Liver (tissue), 9 donors: ENCODE measurements around the gene MVB12A. TPM values are rescaled to one million over a fixed set of nuclear protein-coding genes. Genes with fewer than 3 reads are reported as not detected.

Source experiments
- DNase-seq: peaks from one replicate; pipeline ENCODE4 v3.0.0-alpha.2; 2017; ENCODE audit warnings: low spot score
- H3K27ac ChIP-seq, 2 donors: one replicate each; pipeline ENCODE4 v1.7.0; 2013; ENCODE audit warnings: inconsistent platforms in 2 of 2, low read length in 2 of 2, control low read depth in 1 of 2, low read depth in 1 of 2, mild to moderate bottlenecking in 1 of 2
- H3K27me3 ChIP-seq, 4 donors: one replicate each; pipeline versions ENCODE4 v1.6.1 to v1.7.0; 2013; ENCODE audit warnings: low read length in 3 of 4, inconsistent platforms in 1 of 4, mild to moderate bottlenecking in 1 of 4, moderate library complexity in 1 of 4; ENCODE audit not compliant: control insufficient read depth in 4 of 4, insufficient read depth in 4 of 4
- H3K36me3 ChIP-seq, 4 donors: one replicate each; pipeline versions ENCODE4 v1.6.1 to v1.7.0; 2013; ENCODE audit warnings: low read length in 3 of 4, mild to moderate bottlenecking in 3 of 4, low read depth in 1 of 4, moderate library complexity in 1 of 4; ENCODE audit not compliant: control insufficient read depth in 4 of 4, insufficient read depth in 3 of 4
- H3K4me1 ChIP-seq, 4 donors: one replicate each; pipeline versions ENCODE4 v1.6.1 to v1.7.0; 2013; ENCODE audit warnings: low read length in 3 of 4, mild to moderate bottlenecking in 3 of 4, moderate library complexity in 1 of 4; ENCODE audit not compliant: control insufficient read depth in 4 of 4, insufficient read depth in 4 of 4
- H3K4me3 ChIP-seq, 3 donors: one replicate each; pipeline versions ENCODE4 v1.6.1 to v1.7.0; 2013; ENCODE audit warnings: low read length in 3 of 3, control low read depth in 1 of 3, low read depth in 1 of 3, mild to moderate bottlenecking in 1 of 3
- H3K9ac ChIP-seq, 2 donors: one replicate each; pipeline ENCODE4 v1.7.0; 2013; ENCODE audit warnings: low read length in 2 of 2, mild to moderate bottlenecking in 2 of 2, moderate library complexity in 2 of 2, control low read depth in 1 of 2, low read depth in 1 of 2
- H3K9me3 ChIP-seq, 4 donors: one replicate each; pipeline versions ENCODE4 v1.6.1 to v1.7.0; 2013; ENCODE audit warnings: low read length in 3 of 4; ENCODE audit not compliant: control insufficient read depth in 4 of 4
- EGR1 ChIP-seq, 2 donors: IDR thresholded peaks; 2 replicates each; pipeline ENCODE4 v1.6.1; 2016 to 2018; ENCODE audit warnings: antibody characterized with exemption in 2 of 2, low read depth in 2 of 2
- FOXA1 ChIP-seq: IDR thresholded peaks from 2 replicates; pipeline ENCODE4 v1.6.1; 2016; ENCODE audit warnings: antibody characterized with exemption
- FOXA2 ChIP-seq: IDR thresholded peaks from 2 replicates; pipeline ENCODE4 v1.6.1; 2016; ENCODE audit warnings: antibody characterized with exemption
- GABPA ChIP-seq, 2 donors: IDR thresholded peaks in 1 of 2; conservative IDR thresholded peaks in 1 of 2; 2 replicates each; pipeline ENCODE4 v1.6.1; 2016; ENCODE audit warnings: antibody characterized with exemption in 2 of 2, mild to moderate bottlenecking in 1 of 2, moderate library complexity in 1 of 2
- HNF4A ChIP-seq, 2 donors: conservative IDR thresholded peaks; 2 replicates each; pipeline ENCODE4 v1.6.1; 2016; ENCODE audit warnings: antibody characterized with exemption in 2 of 2, mild to moderate bottlenecking in 2 of 2
- HNF4G ChIP-seq: IDR thresholded peaks from 2 replicates; pipeline ENCODE4 v1.6.1; 2016; ENCODE audit warnings: antibody characterized with exemption
- JUND ChIP-seq, 2 donors: IDR thresholded peaks; 2 replicates each; pipeline ENCODE4 v1.6.1; 2016; ENCODE audit warnings: antibody characterized with exemption in 2 of 2
- NR2F2 ChIP-seq: IDR thresholded peaks from 2 replicates; pipeline ENCODE4 v1.6.1; 2016; ENCODE audit warnings: antibody characterized with exemption
- RAD21 ChIP-seq, 2 donors: IDR thresholded peaks; 2 replicates each; pipeline ENCODE4 v1.6.1; 2016; ENCODE audit warnings: antibody characterized with exemption in 2 of 2, mild to moderate bottlenecking in 2 of 2
- RXRA ChIP-seq, 2 donors: IDR thresholded peaks; 2 replicates each; pipeline ENCODE4 v1.6.1; 2017 to 2018; ENCODE audit warnings: antibody characterized with exemption in 2 of 2, mild to moderate bottlenecking in 1 of 2
- SP1 ChIP-seq: IDR thresholded peaks from 2 replicates; pipeline ENCODE4 v1.6.1; 2018; ENCODE audit warnings: antibody characterized with exemption, mild to moderate bottlenecking
- TAF1 ChIP-seq: conservative IDR thresholded peaks from 2 replicates; pipeline ENCODE4 v1.6.1; 2016; ENCODE audit warnings: antibody characterized with exemption, mild to moderate bottlenecking
- YY1 ChIP-seq: IDR thresholded peaks from 2 replicates; pipeline ENCODE4 v1.6.1; 2016; ENCODE audit warnings: antibody characterized with exemption, mild to moderate bottlenecking
- WGBS: extraction: QIAGEN DNeasy Blood & Tissue Kit; methylation state at CpG from one replicate; pipeline ENCODE4 v1.1.7; 2013; 5-methylcytosine and 5-hydroxymethylcytosine counted together
- polyA plus RNA-seq, 2 donors: library from polyadenylated mRNA; stranded (reverse) in 1 of 2; unstranded in 1 of 2; fragments of 200-250 nt in 1 of 2; fragments of >200 nt in 1 of 2; fragmentation: Nextera tagmentation in 1 of 2; extraction: Ambion mirVana in 1 of 2; gene quantifications; one replicate each; pipeline versions ENCODE4 v1.2.1 to v1.2.3, GENCODE V29; 2013 to 2015
- total RNA-seq, 2 donors: library from RNA; depleted of rRNA; stranded (reverse); fragments of >200 nt; gene quantifications; one replicate each; pipeline ENCODE4 v1.2.3, GENCODE V29; 2014
- TF ChIP-seq, protein P1 (sequence below): IDR thresholded peaks from 2 replicates; pipeline ENCODE4 v1.6.1; 2016; ENCODE audit warnings: antibody characterized with exemption
- TF ChIP-seq, protein P2 (sequence below): IDR thresholded peaks from 2 replicates; pipeline ENCODE4 v1.6.1; 2016; ENCODE audit warnings: antibody characterized with exemption
- TF ChIP-seq, protein P3 (sequence below): IDR thresholded peaks from 2 replicates; pipeline ENCODE4 v1.6.1; 2016; ENCODE audit warnings: antibody characterized with exemption, mild to moderate bottlenecking
- TF ChIP-seq, protein P4 (sequence below): fragments of 150-350 bp; IDR thresholded peaks from 2 replicates; pipeline ENCODE4 v1.5.1; 2017; ENCODE audit warnings: improper control_type of control experiment, low read depth, low read length; ENCODE audit not compliant: missing input control
- TF ChIP-seq, protein P5 (sequence below): IDR thresholded peaks from 2 replicates; pipeline ENCODE4 v1.6.1; 2016; ENCODE audit warnings: antibody characterized with exemption
- donor health status: healthy.
- donor health status: healthy.
- donor health status: healthy.
- donor health status: healthy.
- donor health status: healthy.

Gene MVB12A
- total and polyA plus RNA-seq, 4 donors = 9.8 to 22.8 (median 15.8) TPM

DNA sequence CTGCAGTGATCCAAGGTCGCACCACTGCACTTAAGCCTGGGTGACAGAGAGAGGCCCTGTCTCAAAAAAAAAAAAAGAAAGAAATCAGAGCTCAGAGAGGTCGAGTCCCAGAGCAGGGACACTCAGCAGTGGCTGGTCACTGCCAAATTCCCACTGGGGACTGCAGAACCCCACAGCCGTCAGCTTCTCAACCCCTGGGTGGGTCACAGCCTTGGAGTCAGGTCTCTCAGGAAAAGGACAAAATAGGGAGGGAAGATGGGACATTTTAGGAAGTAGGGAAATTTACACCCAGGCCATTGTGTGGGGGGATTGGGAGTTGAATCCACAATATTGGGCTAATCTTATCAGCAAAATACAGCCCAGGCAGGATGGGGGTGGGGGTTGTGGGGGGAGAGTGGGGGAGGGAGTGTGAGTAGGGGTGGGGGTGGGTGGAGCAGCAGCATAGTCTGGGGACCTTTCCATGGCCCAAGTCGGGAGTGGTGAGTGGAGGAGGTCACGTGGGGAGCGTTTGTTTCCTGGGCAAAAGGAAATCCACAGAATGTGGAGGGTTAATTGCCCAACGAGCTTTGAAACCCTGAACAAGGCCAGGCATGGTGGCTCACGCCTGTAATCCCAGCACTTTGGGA, 20.8 kb upstream of the MVB12A start:
- peaks cover 0 to 11% (median 3%) of the 10 kb centered on the region in 4 donors for H3K4me1 ChIP-seq
- H3K9ac ChIP-seq = no peak overlapping the region
- H3K27me3 ChIP-seq = no peaks in the 10 kb centered on the region
- DNase-seq = no peak
- H3K36me3 ChIP-seq = peaks cover 0 to 16% (median 4%) of the 10 kb centered on the region in 4 donors
- H3K4me3 ChIP-seq = no peak overlapping the region
- no peak overlapping the region for H3K27ac ChIP-seq
- 69% methylated on average over 8 of the region's 8 CpGs for WGBS
- TF ChIP-seq NR2F2 (no peak), FOXA1 (no peak), EGR1 (IDR thresholded peaks at IDR 0.05; ENCODE audit: low read depth in 2 of 2) (no peak), RAD21 (IDR thresholded peaks at IDR 0.05) (no peak), JUND (IDR thresholded peaks at IDR 0.05) (no peak), SP1 (no peak), FOXA2 (no peak)
- TF ChIP-seq, protein P1, sequence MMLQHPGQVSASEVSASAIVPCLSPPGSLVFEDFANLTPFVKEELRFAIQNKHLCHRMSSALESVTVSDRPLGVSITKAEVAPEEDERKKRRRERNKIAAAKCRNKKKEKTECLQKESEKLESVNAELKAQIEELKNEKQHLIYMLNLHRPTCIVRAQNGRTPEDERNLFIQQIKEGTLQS = no peak
- TF ChIP-seq, protein P2, sequence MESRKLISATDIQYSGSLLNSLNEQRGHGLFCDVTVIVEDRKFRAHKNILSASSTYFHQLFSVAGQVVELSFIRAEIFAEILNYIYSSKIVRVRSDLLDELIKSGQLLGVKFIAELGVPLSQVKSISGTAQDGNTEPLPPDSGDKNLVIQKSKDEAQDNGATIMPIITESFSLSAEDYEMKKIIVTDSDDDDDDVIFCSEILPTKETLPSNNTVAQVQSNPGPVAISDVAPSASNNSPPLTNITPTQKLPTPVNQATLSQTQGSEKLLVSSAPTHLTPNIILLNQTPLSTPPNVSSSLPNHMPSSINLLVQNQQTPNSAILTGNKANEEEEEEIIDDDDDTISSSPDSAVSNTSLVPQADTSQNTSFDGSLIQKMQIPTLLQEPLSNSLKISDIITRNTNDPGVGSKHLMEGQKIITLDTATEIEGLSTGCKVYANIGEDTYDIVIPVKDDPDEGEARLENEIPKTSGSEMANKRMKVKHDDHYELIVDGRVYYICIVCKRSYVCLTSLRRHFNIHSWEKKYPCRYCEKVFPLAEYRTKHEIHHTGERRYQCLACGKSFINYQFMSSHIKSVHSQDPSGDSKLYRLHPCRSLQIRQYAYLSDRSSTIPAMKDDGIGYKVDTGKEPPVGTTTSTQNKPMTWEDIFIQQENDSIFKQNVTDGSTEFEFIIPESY = no peak
- TF ChIP-seq, protein P3, sequence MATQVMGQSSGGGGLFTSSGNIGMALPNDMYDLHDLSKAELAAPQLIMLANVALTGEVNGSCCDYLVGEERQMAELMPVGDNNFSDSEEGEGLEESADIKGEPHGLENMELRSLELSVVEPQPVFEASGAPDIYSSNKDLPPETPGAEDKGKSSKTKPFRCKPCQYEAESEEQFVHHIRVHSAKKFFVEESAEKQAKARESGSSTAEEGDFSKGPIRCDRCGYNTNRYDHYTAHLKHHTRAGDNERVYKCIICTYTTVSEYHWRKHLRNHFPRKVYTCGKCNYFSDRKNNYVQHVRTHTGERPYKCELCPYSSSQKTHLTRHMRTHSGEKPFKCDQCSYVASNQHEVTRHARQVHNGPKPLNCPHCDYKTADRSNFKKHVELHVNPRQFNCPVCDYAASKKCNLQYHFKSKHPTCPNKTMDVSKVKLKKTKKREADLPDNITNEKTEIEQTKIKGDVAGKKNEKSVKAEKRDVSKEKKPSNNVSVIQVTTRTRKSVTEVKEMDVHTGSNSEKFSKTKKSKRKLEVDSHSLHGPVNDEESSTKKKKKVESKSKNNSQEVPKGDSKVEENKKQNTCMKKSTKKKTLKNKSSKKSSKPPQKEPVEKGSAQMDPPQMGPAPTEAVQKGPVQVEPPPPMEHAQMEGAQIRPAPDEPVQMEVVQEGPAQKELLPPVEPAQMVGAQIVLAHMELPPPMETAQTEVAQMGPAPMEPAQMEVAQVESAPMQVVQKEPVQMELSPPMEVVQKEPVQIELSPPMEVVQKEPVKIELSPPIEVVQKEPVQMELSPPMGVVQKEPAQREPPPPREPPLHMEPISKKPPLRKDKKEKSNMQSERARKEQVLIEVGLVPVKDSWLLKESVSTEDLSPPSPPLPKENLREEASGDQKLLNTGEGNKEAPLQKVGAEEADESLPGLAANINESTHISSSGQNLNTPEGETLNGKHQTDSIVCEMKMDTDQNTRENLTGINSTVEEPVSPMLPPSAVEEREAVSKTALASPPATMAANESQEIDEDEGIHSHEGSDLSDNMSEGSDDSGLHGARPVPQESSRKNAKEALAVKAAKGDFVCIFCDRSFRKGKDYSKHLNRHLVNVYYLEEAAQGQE = no peak
- TF ChIP-seq, protein P4, sequence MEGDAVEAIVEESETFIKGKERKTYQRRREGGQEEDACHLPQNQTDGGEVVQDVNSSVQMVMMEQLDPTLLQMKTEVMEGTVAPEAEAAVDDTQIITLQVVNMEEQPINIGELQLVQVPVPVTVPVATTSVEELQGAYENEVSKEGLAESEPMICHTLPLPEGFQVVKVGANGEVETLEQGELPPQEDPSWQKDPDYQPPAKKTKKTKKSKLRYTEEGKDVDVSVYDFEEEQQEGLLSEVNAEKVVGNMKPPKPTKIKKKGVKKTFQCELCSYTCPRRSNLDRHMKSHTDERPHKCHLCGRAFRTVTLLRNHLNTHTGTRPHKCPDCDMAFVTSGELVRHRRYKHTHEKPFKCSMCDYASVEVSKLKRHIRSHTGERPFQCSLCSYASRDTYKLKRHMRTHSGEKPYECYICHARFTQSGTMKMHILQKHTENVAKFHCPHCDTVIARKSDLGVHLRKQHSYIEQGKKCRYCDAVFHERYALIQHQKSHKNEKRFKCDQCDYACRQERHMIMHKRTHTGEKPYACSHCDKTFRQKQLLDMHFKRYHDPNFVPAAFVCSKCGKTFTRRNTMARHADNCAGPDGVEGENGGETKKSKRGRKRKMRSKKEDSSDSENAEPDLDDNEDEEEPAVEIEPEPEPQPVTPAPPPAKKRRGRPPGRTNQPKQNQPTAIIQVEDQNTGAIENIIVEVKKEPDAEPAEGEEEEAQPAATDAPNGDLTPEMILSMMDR = no peak
- no peaks in the 10 kb centered on the region for H3K9me3 ChIP-seq

DNA sequence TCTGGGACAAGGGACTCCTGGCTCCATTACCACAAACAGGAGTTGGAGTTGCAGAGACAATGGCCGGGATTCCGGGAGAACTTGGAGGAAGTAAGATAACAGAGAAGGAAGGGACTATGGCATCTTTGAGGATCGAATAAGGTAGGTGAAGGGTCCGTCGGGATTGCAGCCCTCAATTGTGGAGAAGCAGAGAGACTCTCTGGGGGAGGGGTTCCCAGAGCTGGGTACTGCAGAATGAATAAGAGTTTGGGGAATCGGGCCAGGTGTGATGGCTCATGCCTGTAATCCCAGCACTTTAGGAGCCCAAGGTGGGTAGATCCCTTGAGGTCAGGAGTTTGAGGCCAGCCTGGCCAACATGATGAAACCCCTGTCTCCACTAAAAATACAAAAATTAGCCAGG, 18.2 kb upstream of the MVB12A start:
- Histone ChIP-seq H3K4me1 (peaks cover 0 to 26% (median 15%) of the 10 kb centered on the region in 4 donors), H3K9ac (no peak overlapping the region), H3K9me3 (no peaks in the 10 kb centered on the region), H3K27me3 (no peaks in the 10 kb centered on the region), H3K27ac (no peak overlapping the region), H3K4me3 (no peak overlapping the region), H3K36me3 (peaks cover 0 to 16% (median 4%) of the 10 kb centered on the region in 4 donors)
- 84% methylated on average over 6 of the region's 6 CpGs for WGBS
- no peak for DNase-seq
- no peak for TF ChIP-seq EGR1 (IDR thresholded peaks at IDR 0.05; ENCODE audit: low read depth in 2 of 2)
- TF ChIP-seq, protein P5, sequence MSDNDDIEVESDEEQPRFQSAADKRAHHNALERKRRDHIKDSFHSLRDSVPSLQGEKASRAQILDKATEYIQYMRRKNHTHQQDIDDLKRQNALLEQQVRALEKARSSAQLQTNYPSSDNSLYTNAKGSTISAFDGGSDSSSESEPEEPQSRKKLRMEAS = no peak
- TF ChIP-seq, protein P2 = no peak
- TF ChIP-seq HNF4G = no peak
- TF ChIP-seq RXRA (IDR thresholded peaks at IDR 0.05) = no peak
- no peak for TF ChIP-seq GABPA (IDR thresholded peaks at IDR 0.05 in 1 of 2, conservative IDR thresholded peaks at IDR 0.05 in 1 of 2)
- no peak for TF ChIP-seq TAF1
- TF ChIP-seq JUND (IDR thresholded peaks at IDR 0.05) = no peak
- TF ChIP-seq NR2F2 = no peak
- TF ChIP-seq HNF4A (conservative IDR thresholded peaks at IDR 0.05) = no peak
- TF ChIP-seq RAD21 (IDR thresholded peaks at IDR 0.05) = no peak
- TF ChIP-seq, protein P4 = no peak
- no peak for TF ChIP-seq FOXA2
- no peak for TF ChIP-seq YY1
- TF ChIP-seq, protein P1 = no peak
- no peak for TF ChIP-seq SP1
- TF ChIP-seq FOXA1 = no peak
